Measurements from ENCODE around the gene PDE1A. TPM values are rescaled to one million over a fixed set of nuclear protein-coding genes. Genes with fewer than 3 reads are reported as not detected.

Gene PDE1A
- polyA plus RNA-seq, 1 experiment = 4.3 TPM

DNA sequence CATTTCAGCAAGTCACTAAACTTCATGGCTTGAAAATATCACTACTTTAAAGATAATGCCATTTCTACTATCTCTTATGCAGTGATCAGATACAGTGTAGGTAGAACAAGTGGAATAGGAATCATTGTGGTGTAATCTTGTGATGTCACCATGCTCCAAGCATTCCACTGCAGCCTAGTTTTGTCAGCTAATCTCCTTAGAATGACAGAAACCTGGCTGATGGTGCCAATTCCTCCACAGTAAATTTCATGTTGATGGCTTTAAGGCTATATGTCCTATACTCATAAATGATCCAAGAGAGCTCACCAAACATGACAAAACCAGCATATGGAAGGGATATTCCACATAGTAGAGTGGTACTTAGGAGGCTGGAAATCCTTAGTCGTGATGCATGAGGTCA, 184.9 kb downstream of the PDE1A start:
- no peak for DNase-seq (ENCODE audit: low read depth, low spot score)
- ChIA-PET CTCF (interaction anchor here (1.2 to 2.5 kb wide), 3 partner anchors 56 to 410 kb away, joined by 4 to 12 read pairs (median 7); no protein-coding TSS in a partner anchor), POLR2A (no interaction called here)
- no peak for TF ChIP-seq CTCF (IDR thresholded peaks at IDR 0.05; ENCODE audit: low read depth, low read length)
- Histone ChIP-seq H3K9me3 (ENCODE audit: control insufficient read depth, insufficient read depth, low read length) (no peaks in the 10 kb centered on the region), H3K27me3 (ENCODE audit: control insufficient read depth, insufficient read depth, low read length) (no peaks in the 10 kb centered on the region), H3K27ac (ENCODE audit: low read depth, low read length) (no peak overlapping the region), H3K4me3 (ENCODE audit: low read depth, low read length) (no peak overlapping the region)

GRCh38 chr2:182240862-182241371, 185.9 kb downstream of the PDE1A start:
- no peak overlapping the region for H3K4me3 ChIP-seq (ENCODE audit: low read depth, low read length)
- CTCF ChIA-PET = interaction anchor here (0.7 to 2.5 kb wide), 5 partner anchors 13 to 411 kb away, joined by 3 to 12 read pairs (median 4); no protein-coding TSS in a partner anchor
- POLR2A ChIA-PET = no interaction called here
- peak; percentile 39; the same call in 1 of the 2 replicates for TF ChIP-seq CTCF (IDR thresholded peaks at IDR 0.05; ENCODE audit: low read depth, low read length)
- no peaks in the 10 kb centered on the region for H3K27me3 ChIP-seq (ENCODE audit: control insufficient read depth, insufficient read depth, low read length)
- H3K9me3 ChIP-seq (ENCODE audit: control insufficient read depth, insufficient read depth, low read length) = no peaks in the 10 kb centered on the region
- no peak overlapping the region for H3K27ac ChIP-seq (ENCODE audit: low read depth, low read length)
- no peak for DNase-seq (ENCODE audit: low read depth, low spot score)

DNA sequence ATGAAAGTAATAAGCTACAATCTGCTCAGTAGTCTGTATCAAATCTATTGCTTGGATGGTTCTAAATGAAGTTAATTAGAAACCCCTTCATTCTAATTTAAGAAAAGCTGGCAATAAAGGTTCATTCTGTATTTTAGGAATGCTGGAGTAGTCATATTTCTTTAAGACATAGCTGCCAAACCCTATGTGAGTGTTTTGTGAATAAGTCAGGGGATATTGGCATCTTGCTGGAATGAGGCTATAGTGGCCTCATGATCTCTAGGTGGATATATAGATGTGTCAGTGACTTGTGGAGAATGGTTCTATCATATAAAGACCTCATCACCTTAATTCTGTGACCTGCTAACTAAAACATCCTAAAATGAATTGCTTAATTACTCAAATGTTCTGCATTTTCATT, 196.3 kb downstream of the PDE1A start:
- TF ChIP-seq CTCF (IDR thresholded peaks at IDR 0.05; ENCODE audit: low read depth, low read length) = no peak
- Histone ChIP-seq H3K9me3 (ENCODE audit: control insufficient read depth, insufficient read depth, low read length) (no peaks in the 10 kb centered on the region), H3K27ac (ENCODE audit: low read depth, low read length) (no peak overlapping the region), H3K4me3 (ENCODE audit: low read depth, low read length) (no peak overlapping the region), H3K27me3 (ENCODE audit: control insufficient read depth, insufficient read depth, low read length) (no peaks in the 10 kb centered on the region)
- CTCF ChIA-PET = no interaction called here
- no peak for DNase-seq (ENCODE audit: low read depth, low spot score)
- POLR2A ChIA-PET = no interaction called here

GRCh38 chr2:182229297-182229696, 197.5 kb downstream of the PDE1A start:
- no peak overlapping the region for H3K27ac ChIP-seq (ENCODE audit: low read depth, low read length)
- no peaks in the 10 kb centered on the region for H3K9me3 ChIP-seq (ENCODE audit: control insufficient read depth, insufficient read depth, low read length)
- no peak for DNase-seq (ENCODE audit: low read depth, low spot score)
- TF ChIP-seq CTCF (IDR thresholded peaks at IDR 0.05; ENCODE audit: low read depth, low read length) = no peak
- ChIA-PET CTCF (no interaction called here), POLR2A (no interaction called here)
- no peaks in the 10 kb centered on the region for H3K27me3 ChIP-seq (ENCODE audit: control insufficient read depth, insufficient read depth, low read length)
- no peak overlapping the region for H3K4me3 ChIP-seq (ENCODE audit: low read depth, low read length)

- no peak overlapping the region for H3K4me3 ChIP-seq (ENCODE audit: low read depth, low read length)
- DNase-seq (ENCODE audit: low read depth, low spot score) = no peak
- POLR2A ChIA-PET = no interaction called here
Measured at GRCh38 chr2:182228741-182229140, 198.1 kb downstream of the PDE1A start.

More at GRCh38 chr2:182228741-182229140, 198.1 kb downstream of the PDE1A start:
- no peak for TF ChIP-seq CTCF (IDR thresholded peaks at IDR 0.05; ENCODE audit: low read depth, low read length)
- H3K9me3 ChIP-seq (ENCODE audit: control insufficient read depth, insufficient read depth, low read length) = no peaks in the 10 kb centered on the region
- CTCF ChIA-PET = no interaction called here
- H3K27ac ChIP-seq (ENCODE audit: low read depth, low read length) = no peak overlapping the region
- H3K27me3 ChIP-seq (ENCODE audit: control insufficient read depth, insufficient read depth, low read length) = no peaks in the 10 kb centered on the region

Measured in AG04450 (cell line).